NCI-H345 treated with DMSO at 0.1 percent for 48 hours (cell line): ENCODE results near the gene SCRN2.

Experiments
- DNase-seq: peaks from one replicate; lab custom pipeline; 2025; ENCODE audit not compliant: unreplicated experiment; lab: John Stamatoyannopoulos, UW

Gene SCRN2

DNA sequence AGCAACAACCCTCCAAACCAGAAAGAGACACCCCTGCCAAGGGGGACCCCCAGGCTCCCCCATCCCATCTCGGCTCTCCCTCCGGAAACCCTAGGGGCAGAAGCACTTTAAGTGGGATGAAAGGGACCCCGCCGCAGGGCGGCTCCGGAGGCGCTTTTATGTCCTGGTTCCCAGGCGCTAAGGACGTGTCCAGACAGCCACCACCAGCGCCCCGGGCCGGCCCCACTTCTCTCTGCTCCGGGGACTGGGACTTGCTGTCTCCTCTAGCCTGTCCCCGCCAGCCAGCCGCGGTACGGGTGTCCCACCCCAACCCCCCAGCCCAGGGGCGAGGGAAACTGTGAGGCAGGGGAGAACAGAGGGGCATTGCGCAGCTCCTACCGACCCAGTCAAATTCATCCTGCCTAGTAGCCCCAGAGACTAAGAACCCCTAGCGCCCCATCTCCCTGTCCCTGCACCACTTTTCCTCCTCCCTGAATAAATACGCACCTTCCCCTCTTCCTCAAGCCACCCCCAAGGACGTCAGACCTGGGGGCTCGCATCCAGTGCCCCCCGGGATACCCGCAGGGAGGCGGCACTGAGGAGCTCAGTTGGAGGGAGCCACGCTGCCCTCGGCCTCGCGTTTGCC is 5.8 kb upstream of the SCRN2 start:
- DNase-seq: no peak

DNA sequence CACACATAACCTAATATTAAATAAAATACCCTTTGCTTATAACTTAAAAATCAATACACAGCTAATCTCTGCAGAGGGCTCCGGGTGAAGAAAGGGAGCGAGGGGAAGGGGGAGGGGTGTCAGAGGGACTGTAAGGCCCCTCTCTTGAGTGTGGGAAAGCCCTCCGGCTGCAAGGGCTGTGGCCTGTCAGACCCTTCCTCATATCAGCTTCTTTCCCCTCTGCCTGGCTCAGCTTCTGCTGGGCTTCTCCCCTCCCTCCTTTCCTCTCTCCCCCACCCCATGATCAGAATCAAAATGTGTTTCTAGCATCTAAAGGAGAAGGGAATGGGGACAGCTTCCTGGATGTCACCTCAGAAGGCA is 4.6 kb upstream of the SCRN2 start:
- DNase-seq: no peak

DNA sequence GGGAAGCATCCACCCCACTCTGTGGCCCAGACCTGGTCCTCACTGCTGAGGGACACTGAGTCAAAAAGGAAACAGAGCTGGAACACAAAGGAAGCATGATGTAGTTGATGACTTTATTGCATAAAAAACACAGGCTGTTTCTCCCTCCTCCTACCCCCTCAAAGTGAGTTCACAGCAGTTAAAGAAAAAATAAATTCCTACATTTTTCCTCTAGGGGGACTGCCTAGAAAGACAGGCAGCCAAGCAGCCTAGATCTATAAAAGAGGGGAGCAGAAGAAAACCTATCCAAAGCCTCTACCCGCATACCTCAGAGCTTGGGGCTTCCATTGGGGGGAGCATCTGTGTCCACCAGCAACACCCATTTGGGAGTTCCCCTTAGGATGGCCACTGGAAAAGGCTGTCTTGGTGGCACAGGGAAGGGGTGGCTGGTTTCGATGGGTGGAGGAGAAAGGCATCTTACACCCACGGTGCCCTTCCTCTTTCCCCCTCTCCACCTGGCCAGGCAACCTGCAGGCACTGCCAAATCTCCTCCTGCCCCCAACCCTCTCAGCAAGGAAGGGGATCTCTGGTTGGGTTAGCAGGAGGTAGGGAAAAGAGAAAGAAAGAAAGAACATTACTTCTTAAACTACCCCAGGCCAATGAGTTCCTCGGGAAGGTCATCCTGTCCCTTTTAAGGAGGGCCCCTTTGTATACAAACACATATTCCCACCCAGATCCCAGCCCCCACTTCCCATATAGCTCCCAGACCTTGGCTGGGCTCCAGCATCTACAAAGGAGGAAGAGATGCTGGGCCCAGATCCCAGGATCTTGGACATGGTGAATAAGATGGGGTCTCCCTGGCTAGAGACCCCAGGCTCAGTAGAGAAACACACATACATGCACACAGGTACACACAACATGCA is 4.0 kb upstream of the SCRN2 start:
- no peak for DNase-seq

DNA sequence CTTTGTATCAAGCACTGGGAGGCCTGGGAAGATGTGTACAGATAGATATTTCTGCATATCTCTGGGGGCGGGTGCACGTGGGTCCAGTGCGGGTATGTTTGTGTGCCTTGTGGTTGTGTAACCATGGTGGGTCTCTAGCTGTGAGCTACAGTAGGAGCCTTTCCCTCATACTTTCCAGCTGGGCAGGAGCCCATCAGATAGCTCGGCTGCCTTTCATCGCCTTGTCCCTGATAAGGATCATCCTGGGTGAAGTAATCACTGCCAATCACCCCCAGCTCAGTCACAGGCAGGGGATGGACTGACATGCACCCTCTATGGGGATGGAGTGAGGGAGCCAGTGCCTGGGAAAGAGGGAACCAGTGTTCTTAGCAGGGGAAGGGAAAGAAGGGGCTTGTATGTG is 3.2 kb upstream of the SCRN2 start:
- no peak for DNase-seq

DNA sequence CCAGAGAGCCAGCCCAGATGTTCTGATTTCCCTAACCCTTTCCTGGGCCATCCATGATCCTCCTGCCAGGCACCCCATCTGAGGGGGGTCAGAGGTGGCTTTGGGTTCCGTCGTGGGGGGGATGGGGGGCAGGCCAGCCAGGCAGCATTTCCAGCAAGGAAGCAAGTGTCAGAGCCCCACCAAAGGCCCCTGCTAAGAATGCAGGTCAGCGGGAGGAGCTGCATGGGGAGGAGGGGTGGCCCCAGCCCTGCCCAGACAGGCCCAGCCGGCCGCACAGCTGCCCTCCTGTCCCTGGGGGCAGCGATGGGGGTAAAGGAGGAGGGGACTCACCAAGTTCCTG is 2.3 kb upstream of the SCRN2 start:
- DNase-seq: no peak

DNA sequence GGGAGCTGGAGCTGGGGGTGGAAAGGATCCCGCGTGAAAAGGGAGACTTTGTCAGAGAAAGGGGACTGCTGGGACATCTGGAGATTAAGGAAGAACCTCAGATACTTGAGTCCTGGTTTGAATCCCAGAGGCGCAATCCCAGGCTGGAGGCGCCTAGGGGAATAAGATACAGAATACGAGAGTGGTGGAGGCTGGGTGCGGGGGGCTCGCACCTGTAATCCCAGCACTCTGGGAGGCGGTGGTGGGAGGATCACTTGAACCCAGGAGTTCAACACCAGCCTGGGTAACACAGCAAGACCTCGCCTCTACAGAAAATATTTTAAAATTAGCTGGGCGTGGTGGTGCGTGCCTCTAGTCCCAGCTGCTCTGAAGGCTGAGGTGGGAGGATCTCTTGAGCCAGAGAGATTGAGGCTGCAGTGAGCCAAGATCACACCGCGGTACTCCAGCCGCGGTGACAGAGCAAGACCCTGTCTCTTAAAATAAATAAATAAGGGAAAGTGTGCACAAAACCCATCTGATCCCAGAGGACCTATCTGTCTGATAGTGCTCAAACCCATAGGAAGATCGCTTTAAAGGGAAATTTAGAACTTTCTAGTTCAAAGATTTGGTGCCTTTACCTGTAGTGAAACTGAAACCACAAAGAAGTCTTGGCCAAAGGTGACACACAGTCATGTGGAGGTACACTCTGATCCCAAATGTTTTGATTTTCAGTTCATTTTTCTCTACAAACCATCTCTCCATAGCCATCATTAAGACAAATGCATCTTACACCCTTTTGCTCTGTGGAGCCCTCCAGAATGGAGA is 617 bp upstream of the SCRN2 start:
- DNase-seq: no peak

DNA sequence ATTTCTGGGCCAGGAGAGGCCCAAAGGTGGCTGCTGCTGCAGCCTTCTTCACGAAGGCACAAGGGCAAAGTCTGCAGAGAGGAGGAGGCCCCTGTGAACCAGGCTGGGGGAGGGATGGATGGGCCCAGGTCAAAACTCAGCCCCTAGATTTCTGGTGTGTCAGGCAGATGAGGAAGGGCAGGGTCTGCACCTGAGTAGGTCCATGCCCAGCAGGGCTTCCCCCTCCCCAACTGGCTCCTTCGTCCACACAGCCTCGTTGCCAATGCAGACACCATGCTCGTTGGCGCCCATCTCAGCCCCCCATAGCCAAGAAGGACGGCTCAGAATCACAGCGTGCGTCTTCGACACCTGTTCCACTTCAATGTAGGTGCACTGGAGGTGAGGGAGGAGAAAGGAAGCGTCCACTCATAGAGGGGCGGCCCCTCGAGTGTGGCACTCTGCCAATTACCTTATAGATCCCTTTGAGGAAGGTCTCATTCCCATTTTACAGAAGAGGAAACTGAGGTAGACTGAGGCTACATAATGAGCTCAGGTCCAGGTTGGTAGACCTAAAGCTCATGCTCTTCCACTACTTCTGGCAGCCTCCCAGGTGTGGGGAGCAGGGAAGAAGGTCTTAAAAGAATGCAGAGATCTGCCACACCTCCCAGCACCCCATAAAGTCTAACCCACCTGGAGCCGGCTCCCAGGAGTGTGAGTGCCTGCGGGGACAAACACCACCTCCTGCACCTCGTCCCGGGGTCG is 902 bp downstream of the SCRN2 start:
- DNase-seq: peak; percentile 20

DNA sequence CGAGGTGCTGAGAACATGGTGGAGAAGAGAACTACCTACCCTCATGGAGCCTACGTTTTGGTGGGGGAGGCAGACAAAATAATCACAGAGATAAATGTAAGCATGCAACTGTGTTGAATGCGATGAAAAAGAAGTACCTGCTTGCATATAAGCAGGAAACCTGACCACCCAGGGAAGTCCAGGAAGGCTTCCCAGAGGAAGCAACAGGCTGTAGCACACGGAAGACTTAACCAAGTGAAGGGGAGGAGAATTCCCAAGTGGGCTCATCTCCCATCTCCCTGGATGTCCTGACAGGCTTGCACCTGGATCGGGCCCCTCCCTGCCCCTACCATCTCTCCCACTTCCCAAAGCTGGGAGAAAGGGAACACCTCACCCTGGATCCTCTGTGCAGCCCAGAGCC is 2.0 kb downstream of the SCRN2 start:
- no peak for DNase-seq

DNA sequence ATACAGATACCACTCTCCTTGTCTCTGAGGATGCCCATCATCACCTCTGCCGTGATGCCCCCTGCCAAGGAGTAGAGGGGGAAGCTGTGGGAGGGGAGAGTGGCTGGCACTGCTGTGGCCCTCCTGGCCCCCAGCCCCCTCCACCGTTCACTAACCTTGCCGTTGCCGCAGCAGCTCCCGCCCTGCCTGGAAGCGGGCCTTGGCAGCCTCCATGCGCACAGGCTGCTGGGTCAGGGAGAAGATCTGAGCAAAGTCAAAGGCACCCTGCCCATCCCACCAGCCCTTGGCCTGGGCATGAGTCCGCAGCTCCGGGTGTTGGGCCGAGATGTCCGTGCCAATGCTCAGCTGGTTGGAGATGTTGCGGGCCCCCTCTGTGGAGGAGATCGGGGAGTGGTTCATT is 2.4 kb downstream of the SCRN2 start:
- no peak for DNase-seq

DNA sequence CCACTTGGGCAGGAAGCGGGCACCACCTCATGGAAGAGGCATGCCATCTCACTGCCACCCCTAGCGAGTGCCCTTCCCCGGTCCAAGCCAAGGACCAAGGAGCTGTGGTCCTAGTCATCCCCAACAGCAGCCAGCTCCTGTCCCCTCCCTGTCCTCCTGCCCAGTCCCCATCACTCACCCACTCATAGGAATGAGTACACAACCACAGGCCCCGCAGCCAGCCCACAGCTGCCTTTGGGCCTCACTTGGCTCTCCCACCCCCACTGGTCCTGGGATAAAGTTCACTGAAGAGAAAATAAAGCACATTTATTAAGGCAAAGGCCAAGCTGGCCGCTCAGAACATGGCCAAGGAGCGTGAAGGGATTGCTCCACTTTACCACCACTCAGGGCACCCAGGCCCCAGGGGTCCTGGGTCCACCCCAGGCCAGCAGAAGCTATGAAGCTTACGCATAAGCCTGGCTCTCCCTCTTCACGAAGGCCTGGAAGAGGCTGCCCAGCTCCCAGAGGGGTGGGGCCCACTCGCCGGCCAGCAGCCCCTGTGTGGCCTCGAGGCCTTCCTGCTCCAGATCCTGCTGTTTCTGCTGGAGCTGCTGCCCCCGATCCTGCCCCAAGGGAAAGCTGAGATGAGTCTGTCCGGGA is 3.6 kb downstream of the SCRN2 start:
- DNase-seq: no peak

DNA sequence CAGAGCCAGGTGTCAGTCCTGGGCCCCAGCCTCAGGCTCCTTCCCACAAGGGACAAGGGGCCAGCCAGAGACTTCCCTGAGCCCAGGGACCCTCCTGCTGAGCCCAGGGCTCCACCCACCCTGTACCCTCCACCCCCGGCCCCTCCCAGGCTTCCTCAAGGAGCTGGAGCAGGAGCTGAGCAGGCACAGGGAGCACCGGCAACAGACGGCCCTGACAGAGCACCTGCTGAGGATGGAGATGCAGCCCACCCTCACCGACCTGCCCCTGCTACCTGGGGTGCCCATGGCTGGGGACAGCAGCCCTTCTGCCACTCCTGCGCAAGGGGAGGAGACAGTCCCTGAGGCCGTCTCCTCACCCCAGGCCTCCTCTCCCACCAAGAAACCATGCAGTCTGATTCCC is 4.5 kb downstream of the SCRN2 start:
- no peak for DNase-seq

DNA sequence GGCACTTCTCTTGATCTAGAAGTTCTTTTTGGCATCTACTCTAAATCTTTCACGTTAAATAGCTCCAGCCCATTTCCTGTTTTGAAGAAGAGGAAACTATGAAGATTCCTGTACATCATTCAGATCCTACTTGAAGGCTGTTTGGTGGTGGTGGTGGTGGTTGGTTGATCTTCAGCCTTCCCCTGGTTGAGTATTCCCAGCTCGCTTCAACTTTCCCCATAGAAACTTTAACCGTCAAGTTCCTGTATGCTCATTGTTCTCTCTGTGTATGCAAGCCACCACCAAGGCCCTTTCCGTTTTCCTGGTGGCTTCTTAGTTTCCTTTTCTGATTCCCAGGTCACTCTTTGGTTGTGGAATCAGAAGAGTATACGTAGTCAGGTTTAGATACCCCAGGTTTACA is 6.3 kb downstream of the SCRN2 start:
- DNase-seq: no peak

DNA sequence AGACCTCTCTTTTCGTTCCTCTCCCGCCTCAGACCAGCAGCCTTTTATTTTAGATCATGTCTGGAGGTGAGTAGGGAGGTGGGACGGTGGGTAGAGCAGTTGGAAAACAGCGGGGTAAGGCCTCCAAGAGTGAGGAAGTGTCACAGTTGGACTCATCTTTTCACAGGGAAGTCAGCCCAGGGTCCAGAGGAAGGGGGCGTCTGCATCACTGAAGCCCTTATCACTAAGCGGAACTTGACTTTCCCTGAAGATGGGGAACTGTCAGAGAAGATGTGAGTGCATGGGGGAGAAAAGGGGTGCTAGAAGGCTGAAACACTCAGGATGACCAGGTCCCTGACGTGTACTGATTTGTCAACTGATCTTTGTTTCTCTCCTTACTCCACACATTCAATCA is 9.1 kb downstream of the SCRN2 start:
- DNase-seq: no peak

DNA sequence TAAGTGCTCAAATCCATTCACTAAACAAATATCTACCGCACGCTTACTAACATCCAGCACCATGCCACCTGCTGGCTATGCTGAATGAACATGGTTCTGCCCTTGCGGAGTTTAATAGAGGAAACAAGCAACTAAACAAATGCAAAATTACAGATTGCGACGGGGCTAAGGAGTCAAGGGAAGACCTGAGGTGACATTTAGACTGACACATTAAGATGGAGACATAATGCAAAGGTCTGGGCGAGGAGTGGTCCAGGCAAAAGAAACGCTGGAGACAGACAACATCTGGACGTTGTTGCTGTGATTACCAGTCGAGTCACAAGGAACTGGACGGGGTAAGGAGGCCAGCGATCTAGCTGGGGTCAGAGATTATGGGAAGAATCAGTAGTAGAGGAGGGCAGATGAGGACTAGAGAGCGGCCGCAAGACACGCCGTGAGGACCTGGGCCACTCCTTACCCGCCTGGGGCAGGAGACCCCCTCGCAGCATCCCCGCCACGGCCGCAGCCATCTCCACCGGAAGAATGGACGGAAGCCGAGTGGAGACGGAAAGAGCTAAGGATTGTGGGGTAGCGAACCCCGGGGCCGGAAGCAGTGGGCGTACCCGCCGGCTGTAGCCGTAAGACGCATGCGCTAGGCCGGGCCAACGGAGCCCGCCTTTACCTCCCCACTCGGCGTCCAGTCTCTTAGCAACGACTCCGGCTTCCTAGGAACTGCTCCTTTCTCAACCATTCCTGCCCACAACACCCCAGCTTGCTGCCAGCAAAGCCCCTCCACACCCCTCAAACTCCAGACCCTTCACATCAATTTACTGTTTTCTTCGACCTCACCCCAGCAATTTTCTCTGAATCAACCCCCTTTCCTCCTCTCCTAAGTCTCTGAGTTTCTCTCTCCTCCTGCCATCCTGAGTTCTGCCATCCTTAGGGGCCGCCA is 9.8 kb downstream of the SCRN2 start, which contains the start of the genes LRRC46 and MRPL10:
TSS of gene LRRC46 (plus strand) at position 668 of the 931 bp plus-strand sequence. CDS start 320 bp downstream, outside the sequence.
TSS of gene MRPL10 (minus strand) at position 539 of the 931 bp plus-strand sequence. CDS start at position 509, 30 bp downstream.
- DNase-seq: peak; percentile 93

DNA sequence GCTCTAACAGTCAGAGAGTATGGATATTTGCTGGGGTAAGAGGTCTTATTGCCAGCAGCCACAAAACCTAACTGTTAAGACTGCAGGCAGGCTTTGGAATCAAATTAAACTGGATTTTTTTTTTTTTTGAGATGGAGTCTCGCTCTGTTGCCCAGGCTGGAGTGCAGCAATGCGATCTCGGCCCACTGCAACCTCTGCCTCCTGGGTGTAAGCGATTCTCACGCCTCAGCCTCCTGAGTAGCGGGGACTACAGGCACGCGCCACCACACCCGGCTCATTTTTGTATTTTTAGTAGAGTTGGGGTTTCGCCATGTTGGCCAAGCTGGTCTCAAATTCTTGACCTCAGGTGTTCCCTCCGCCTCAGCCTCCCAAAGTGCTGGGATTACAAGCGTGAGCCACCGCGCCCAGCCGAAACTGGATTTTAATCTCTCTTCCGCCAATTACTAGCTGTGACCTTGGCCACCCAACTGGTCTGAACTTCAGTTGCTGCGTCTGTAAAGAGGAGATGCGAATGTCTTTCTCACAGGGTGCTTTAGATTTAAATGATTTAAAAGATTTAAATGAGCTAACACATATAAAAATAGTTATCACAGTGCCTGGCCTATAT is 10.6 kb downstream of the SCRN2 start:
- no peak for DNase-seq

DNA sequence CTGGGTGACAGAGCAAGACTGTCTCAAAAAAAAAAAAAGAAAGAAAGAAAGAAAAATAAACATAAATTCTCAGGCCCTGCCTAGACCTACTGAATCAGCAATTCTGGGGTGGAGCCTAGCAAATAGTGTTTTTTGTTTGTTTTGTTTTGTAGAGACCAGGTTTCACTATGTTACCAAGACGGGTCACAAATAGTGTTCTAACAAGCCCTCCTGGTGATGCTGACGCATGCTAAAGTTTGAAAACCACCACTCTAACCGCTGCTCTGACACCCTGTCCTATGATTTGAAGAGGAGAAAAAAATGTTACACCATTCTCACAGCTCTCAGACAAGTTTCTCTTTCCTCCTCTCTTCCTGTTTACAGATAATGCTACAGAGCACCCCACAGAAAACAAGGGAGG is 11.2 kb downstream of the SCRN2 start:
- DNase-seq: no peak

DNA sequence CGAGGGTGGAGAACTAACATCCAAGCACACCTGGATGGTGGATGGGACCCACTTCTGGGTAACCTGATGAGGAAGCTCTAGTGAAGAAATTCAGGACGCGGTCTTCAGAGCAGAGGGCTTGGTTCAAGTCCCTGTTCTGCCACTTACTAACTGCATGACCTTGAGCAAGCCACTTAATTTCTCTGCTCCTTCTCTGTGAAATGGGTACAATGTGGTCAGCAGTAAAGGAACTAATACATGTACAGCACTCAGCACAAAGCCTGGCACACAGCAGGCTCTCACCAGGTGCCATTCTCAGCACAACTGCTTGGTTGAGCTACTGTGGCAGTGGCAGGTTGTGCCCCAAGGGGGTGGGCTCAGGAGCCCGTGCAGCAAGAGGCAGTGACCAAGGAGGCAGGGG is 17.6 kb downstream of the SCRN2 start:
- DNase-seq: no peak

DNA sequence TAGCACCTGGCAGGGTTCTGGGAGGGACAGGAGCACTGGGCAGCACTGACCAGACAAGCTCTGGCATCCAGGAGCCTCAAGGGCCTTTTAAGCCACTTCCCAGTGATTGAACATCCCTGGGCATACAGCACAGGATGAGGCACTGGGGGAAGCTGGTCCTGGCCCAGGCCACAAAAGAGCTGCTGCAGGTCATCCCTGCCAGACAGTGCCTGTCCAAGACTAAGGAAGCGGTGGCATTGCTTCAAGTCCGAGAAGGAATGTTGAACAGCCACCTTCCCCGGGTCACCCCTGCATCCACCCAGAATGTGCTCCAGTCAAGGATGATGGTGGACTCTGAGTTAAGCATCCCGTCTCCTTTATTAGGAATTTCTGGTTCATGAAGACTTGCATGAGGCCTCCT is 18.3 kb downstream of the SCRN2 start:
- DNase-seq: no peak
